HepG2 (cell line): ENCODE results near the gene TIMELESS. TPM values are rescaled to one million over a fixed set of nuclear protein-coding genes. Genes with fewer than 3 reads are reported as not detected.

Experiments used
- HIVEP1 ChIP-seq: sonication (generic); formaldehyde crosslinking; IDR thresholded peaks from 2 replicates; pipeline ENCODE4 v1.4.0; 2020; ENCODE audit warnings: mild to moderate bottlenecking, missing genetic modification reagents
- HNF4A ChIP-seq: sonication (generic); formaldehyde crosslinking; IDR thresholded peaks from 2 replicates; pipeline ENCODE4 v1.4.0; 2020; ENCODE audit warnings: missing genetic modification reagents
- MAX ChIP-seq: IDR thresholded peaks from 2 replicates; pipeline ENCODE4 v1.6.1; 2012; ENCODE audit warnings: inconsistent platforms
- NCOR1 ChIP-seq: fragments of 200-600 bp; sonication (generic); IDR thresholded peaks from 2 replicates; pipeline ENCODE4 v1.7.0; 2017; ENCODE audit warnings: antibody characterized with exemption, low read length, borderline replicate concordance
- RAD51 ChIP-seq: fragments of 450-650 bp; IDR thresholded peaks from 2 replicates; pipeline ENCODE4 v1.6.1; 2016; ENCODE audit warnings: borderline replicate concordance
- SATB2 ChIP-seq: sonication (generic); formaldehyde crosslinking; IDR thresholded peaks from 2 replicates; pipeline ENCODE4 v1.5.0; 2020; ENCODE audit warnings: missing genetic modification reagents
- TRAFD1 ChIP-seq: sonication (generic); formaldehyde crosslinking; IDR thresholded peaks from 2 replicates; pipeline ENCODE4 v1.5.1; 2020; ENCODE audit warnings: missing genetic modification reagents, mild to moderate bottlenecking, borderline replicate concordance
- USF2 ChIP-seq, 2 experiments: sonication (generic) in 1 of 2; formaldehyde crosslinking in 1 of 2; IDR thresholded peaks; 2 replicates each; pipeline versions ENCODE4 v1.5.1 to v1.6.1; 2011 to 2020; ENCODE audit warnings: borderline replicate concordance in 1 of 2, low read depth in 1 of 2, low read length in 1 of 2, mild to moderate bottlenecking in 1 of 2, missing genetic modification reagents in 1 of 2, moderate library complexity in 1 of 2
- ZBTB33 ChIP-seq: sonication (generic); formaldehyde crosslinking; IDR thresholded peaks from 2 replicates; pipeline ENCODE4 v1.4.0; 2020; ENCODE audit warnings: missing genetic modification reagents
- ZFP36L1 ChIP-seq: sonication (generic); formaldehyde crosslinking; IDR thresholded peaks from 2 replicates; pipeline ENCODE4 v1.8.0; 2022; ENCODE audit warnings: mild to moderate bottlenecking, missing genetic modification reagents, moderate library complexity
- ZNF264 ChIP-seq: sonication (generic); formaldehyde crosslinking; IDR thresholded peaks from 2 replicates; pipeline ENCODE4 v1.4.0; 2020; ENCODE audit warnings: missing genetic modification reagents
- ZNF557 ChIP-seq: sonication (generic); formaldehyde crosslinking; IDR thresholded peaks from 2 replicates; pipeline ENCODE4 v1.4.0; 2020; ENCODE audit warnings: missing genetic modification reagents
- ZNF576 ChIP-seq: sonication (generic); formaldehyde crosslinking; IDR thresholded peaks from 2 replicates; pipeline ENCODE4 v1.4.0; 2020; ENCODE audit warnings: mild to moderate bottlenecking, missing genetic modification reagents
- ZNF598 ChIP-seq: sonication (generic); formaldehyde crosslinking; IDR thresholded peaks from 2 replicates; pipeline ENCODE4 v1.5.1; 2020; ENCODE audit warnings: mild to moderate bottlenecking, missing genetic modification reagents, borderline replicate concordance
- ZNF704 ChIP-seq: sonication (generic); formaldehyde crosslinking; IDR thresholded peaks from 2 replicates; pipeline ENCODE4 v1.8.1; 2023; ENCODE audit warnings: mild to moderate bottlenecking, inconsistent platforms, moderate library complexity, missing genetic modification reagents, borderline replicate concordance
- ZNF777 ChIP-seq: sonication (generic); formaldehyde crosslinking; IDR thresholded peaks from 2 replicates; pipeline ENCODE4 v1.4.0; 2020; ENCODE audit warnings: missing genetic modification reagents
- polyA plus RNA-seq, 8 experiments: library from polyadenylated mRNA; depleted of rRNA in 3 of 8; stranded (reverse) in 7 of 8; unstranded in 1 of 8; fragments of >200 nt; fragmentation: Illumina TruSeq in 4 of 8; extraction: Trizol in 4 of 8; gene quantifications; 2 replicates each; pipeline versions ENCODE4 v1.2.1 to v1.2.3, GENCODE V29; 2011 to 2016; ENCODE audit warnings: low read depth in 4 of 8, missing spikeins in 1 of 8, mixed read lengths in 1 of 8; ENCODE audit not compliant: insufficient read depth in 1 of 8
- total RNA-seq, 5 experiments: library from RNA; depleted of rRNA; stranded (reverse); fragments of >200 nt; fragmentation: Illumina TruSeq; extraction: Trizol; gene quantifications; 2 replicates each; pipeline ENCODE4 v1.2.3, GENCODE V29; 2016; ENCODE audit warnings: low read depth in 1 of 5

The TIMELESS gene
- total and polyA plus RNA-seq, 2 of the 13 experiments (the other 11 are each of a cell fraction or from before 2014, with no cell fraction given), result 4.0 to 20.3 TPM

GRCh38 chr12:56448860-56449621 is at the start of gene TIMELESS (continued):
- TF ChIP-seq TRAFD1 (CRISPR knock-in tag) (no peak; the same call in 1 of the 2 replicates), ZNF777 (peak; percentile 68; the same call in 1 of the 2 replicates), USF2 (IDR thresholded peaks at IDR 0.05; ENCODE audit: low read depth, low read length) (peak; percentile 72), USF2 (CRISPR knock-in tag; IDR thresholded peaks at IDR 0.05; ENCODE audit: borderline replicate concordance) (peak; percentile 93; the same call in 1 of the 2 replicates), ZBTB33 (no peak), ZNF704 (CRISPR knock-in tag) (peak; percentile 87), MAX (peak; percentile 91), HIVEP1 (CRISPR knock-in tag) (peak; percentile 90), NCOR1 (0 out of 2 replicates have a peak, but pooled peaks have one; percentile 22), ZNF576 (CRISPR knock-in tag) (0 out of 2 replicates have a peak, but pooled peaks have one; percentile 69), RAD51 (peak; percentile 73), HNF4A (peak; percentile 24; the same call in 1 of the 2 replicates), ZNF264 (0 out of 2 replicates have a peak, but pooled peaks have one; percentile 70), SATB2 (no peak), ZNF557 (CRISPR knock-in tag) (0 out of 2 replicates have a peak, but pooled peaks have one; percentile 36), ZFP36L1 (CRISPR knock-in tag) (peak; percentile 71), ZNF598 (CRISPR knock-in tag) (peak; percentile 87)
